LoVo (cell line): ENCODE measurements around the gene KIF25.

Source experiments
- DNase-seq: peaks from one replicate; pipeline ENCODE4 v3.0.0-alpha.2; 2016; ENCODE audit warnings: low spot score

Gene KIF25

GRCh38 chr6:168050881-168051586 lies 53.6 kb downstream of the KIF25 start:
- no peak for DNase-seq

DNA sequence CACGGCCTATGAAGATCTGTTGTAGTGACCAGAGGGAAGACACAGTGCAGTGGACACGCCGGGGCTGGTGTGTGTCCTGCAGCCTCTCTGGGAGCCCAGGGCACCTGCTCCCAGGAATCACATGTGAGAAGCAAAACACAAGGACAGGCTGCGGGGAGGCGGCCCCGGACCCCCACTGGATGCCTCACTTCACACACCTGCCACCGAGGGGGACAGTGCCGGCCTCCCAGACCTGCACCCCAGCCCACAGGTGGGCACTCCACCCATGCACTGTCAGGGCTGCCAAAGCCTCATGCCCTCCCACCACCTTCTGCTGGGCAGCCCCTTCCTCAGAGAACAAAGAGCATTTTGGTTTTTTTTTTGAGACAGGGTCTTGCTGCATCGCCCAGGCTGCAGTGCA lies 54.2 kb downstream of the KIF25 start:
- no peak for DNase-seq

DNA sequence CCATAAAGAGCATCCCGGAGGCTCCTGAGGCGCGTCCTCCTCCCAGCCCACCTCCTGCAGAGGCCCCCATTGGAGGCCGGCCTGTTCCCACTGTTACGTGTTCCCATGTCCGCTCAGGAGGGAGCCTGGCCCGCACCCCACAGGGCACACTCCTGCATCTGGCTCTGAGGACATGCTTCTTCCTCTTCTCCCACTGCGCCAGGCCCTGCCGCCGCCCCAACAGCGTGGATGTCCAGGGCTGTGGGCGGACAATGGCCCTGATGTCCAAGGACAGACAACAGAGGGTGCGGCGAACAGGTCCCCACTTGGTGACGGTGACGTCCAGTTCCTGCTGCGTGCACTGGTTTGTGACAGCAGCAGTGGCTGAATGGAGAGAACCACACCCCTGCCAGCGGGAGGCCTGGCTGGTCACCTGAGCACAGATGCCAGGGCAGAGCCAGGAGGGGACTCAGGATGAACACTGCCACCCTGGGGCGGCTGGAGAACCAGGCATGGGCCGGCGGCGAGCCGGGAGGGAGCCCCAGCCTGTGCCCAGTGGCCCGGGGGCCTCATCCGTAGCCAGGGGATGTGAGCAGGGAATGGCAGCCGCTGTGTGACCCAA lies 54.9 kb downstream of the KIF25 start:
- peak; percentile 6 for DNase-seq

DNA sequence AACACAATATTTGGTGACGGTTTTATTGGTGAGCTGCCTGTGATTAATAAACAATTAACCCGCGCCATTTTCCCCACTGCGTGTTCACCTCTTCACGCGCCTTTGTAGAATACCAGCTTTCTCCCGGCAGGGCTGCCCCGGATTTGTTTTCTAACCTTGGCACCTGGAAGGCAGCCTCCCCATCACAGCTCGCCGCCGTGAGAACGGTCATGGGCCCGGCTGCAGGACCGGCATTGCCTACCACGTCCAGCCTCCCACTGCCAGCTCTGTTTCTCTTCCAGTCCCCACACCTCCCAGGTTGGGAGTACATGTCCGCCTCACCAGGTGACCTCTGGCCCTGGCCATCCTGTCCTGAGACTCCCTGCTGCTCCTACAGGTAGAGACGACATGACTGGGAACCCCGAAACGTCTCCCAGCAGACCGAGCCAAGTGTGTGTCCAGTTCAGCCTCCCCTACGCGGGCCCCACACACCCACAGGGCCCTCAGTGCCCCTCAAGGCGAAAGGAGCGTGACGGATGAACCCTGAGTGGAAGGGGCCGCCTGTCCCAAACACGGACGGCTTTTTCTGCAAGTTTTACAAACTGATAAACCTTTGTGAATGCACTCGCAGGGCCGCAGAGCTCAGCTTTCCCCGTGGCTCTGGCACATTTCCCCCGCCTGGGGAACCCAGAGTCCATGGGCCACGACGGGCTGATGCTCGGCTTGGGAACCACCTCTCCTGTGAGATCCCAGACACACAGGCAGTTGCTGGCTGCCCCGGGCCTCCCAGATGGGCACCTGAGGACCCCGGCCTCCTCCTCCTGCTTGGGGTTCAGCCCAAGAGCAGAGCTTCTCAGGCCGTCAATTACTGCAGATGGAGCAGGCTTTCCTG lies 55.9 kb downstream of the KIF25 start:
- DNase-seq = no peak

DNA sequence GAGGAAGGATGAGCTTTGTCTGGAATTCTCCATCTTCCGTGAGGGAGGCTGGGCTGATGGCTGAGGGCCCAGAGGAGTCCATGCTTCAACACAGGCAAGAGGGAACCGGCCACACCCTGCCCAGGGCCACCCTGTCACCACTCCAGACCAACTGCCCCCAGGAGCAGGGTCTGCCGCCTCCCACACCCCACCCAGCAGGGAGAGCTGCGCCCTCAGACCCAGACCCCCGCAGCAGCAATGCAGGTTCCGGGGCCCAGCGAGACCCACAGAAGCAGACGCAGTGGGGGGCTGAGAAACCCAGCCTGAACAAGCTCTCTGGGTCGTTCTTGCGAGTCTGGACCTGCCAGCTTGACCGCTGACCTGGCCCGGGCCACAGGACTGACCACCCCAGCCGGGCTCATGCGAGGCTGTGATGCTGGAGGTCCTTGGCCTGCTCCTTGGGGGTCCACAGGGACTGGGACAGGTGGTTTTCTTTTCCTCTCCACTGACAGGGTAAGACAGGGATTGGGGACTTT lies 56.5 kb downstream of the KIF25 start:
- DNase-seq = no peak

- no peak for DNase-seq
Observed at GRCh38 chr6:168054765-168055560, 57.5 kb downstream of the KIF25 start.

DNA sequence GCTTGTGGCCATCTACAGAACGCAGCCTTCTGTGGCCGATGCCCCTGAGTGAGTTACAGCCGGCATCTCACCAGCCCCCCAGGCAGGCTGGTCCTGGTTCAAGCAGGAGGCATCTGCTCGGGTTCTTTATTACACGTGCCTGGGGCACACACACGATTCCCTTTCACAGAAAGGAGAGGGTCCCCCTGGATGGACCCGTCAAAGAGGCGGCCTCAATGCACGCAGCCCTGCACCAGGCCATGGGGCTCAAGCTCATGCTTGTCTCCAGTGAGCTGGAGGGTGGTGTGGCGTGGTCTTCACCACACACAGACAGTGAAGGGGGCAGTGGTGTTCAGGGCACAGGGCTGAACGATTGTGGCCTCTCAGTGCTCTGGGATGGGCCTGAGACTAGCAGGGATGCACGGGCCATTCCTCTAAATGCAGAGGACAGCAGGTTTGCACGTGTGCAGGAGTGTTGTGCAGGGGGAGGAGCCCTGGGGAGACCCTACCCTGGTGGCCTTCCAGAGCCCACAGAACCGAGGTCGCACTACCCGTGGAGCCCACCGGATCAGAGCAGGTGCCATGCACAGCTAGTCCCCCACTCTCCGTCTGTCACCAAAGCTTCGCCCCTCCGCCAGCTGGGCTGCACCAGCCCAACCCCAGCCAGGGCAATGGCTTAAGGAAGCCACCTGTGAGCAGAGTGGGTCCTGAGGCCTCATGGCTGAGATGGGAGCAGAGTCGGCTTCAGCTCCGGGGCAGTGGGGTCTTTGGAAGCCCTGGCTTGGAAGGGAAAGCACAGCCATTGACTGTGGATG lies 58.4 kb downstream of the KIF25 start:
- DNase-seq = no peak

DNA sequence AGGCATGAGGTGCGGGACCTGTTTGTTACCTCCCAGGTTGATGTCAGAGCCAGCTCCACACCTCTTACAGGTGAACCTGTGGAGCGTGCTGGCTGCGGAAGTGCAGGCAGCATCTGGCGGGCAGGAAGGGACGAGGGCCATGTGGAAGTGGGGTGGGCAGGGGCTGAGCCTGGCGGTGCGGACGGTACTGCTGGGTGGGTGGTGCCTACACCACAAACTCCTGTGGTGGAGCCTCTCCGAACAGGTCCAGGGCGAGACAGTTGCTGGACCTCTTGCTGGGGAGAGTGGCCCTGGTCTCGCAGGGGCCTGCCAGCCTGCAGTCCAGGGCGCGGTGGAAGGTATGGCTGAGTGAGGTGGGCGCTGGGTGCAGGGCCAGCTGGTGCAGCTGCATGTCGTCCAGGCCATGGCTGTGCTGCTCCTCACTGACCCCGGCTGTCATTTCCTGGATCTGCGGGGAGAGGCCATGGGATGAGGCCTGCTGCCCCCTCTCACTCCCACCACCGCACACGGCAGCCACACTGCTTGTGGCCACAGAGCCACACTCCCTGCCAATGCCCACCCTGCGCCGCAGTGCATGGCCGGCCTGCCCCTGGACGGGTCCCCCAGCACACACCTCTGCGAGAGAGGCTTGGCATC lies 59.5 kb downstream of the KIF25 start:
- no peak for DNase-seq

GRCh38 chr6:168057836-168058235 lies 60.4 kb downstream of the KIF25 start:
- no peak for DNase-seq

DNA sequence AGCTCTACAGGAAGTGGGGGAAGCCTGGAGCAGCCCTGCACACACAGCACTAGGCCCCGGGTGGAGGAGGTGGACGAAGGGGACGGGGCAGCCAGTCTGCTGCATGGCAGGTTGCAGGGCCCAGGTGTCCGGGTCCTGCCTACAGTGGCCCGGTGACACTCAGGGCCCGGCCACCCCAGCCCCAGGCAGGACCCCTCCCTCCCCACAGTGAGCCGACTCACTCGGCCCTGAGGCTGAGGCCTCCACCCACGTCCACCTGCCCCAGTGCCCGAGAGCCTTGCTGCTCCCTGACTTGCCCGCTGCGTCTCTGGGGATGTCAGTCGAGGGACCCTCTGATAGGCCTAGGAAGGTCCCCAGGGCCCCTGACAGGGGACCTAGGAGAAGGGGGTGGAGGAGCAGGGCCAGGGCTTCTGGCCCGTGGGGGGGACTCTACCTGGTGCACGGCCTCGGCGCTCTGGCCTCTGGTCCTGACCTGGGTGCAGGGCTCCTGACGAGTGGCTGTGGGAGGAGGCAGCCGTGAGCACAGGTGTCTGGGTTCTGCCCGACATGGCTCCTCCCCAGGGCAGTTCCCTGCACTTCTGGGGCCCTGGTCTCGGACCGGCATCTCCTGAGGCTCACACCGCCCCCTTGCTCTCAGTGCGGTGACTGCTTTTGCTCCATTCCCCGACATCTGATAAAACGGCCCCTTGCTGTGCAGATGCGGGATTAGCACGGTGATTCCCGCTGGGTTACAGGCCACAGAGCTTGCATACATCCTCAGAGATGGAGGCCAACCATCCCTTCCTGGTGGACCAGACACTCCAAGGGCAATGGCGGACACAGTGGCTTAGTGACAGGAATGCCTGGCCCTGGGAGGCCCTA lies 61.5 kb downstream of the KIF25 start:
- no peak for DNase-seq

- DNase-seq = no peak
Observed at GRCh38 chr6:168060521-168060931, 63.1 kb downstream of the KIF25 start.

- no peak for DNase-seq
Observed at GRCh38 chr6:168061269-168062210, 64.1 kb downstream of the KIF25 start.

DNA sequence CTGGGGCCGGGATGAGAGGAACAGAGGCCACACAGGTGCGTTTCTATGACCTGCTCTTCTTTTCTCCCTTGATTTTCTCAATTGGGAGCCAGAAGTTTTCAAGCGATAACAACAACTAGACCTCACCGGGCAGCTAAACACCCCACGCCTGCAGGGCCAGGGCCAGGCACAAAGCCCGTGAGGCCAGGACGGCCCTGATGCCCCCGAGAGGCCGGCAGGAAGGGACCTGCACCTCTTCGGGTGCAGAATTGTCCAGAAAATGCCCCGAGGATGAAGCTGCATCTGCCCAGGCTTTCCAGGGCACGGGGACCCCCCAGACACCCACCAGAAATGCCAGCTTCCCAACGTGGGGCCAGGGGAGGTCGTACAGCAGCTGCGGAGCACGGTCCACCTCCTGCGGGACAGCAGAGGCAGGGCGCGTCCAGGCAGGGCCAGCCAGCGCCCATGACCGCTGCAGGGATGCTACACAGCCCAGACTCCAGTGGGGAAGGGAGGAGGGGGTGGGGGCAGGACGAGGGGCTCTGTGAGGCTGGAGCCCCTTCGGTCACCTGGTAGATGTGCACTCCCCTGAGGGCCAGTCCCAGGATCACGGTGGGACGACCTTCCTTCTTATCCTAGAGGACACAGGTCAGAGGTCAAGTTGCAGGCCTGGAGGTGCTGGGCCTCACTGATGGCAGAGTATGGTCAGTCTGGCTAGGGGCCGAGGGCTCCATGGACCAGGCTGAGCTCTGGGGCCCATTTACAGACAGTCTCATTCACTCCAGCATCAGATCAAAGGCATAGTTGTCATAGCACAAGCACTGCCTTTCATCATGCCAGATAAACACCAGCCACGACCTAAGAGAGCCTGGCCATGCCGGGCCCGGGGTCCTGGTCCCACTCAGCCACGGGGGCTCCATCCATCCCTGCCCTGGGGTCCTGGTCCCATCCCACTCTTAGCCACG lies 65.1 kb downstream of the KIF25 start:
- no peak for DNase-seq

GRCh38 chr6:168063431-168063830 lies 66.0 kb downstream of the KIF25 start:
- no peak for DNase-seq

GRCh38 chr6:168064226-168064807 lies 66.8 kb downstream of the KIF25 start:
- no peak for DNase-seq

DNA sequence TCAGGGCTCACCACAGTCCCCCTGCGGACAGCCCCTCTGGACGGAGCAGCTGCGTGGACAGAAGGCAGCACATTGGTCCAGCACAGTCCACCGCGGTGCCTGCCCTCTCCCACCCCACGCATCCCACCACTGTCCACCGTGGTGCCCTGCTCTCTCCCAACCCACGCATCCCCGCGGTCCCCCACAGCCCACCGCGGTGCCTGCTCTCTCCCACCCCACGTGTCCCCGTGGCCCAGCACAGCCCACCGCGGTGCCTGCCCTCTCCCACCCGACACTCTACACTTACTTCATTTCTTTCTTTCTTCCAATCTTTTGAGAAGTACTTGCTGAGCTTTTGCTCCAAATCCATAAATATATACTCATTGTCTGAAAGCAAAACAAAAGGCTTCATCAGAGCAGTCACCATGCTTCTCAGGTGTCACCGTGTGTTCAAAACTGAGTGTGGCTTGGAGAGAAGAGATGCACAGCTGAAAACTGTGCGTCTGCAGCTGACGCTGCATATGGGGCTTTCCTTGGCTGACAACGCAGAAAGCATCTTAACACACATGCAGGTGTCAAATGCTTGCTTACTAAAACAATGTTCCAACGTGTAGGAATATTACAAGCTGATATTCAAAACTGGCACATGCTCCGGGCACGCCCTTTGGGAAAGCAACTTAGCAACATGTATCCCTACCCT lies 69.7 kb downstream of the KIF25 start:
- no peak for DNase-seq
